Measurements from ENCODE around the gene RGL4.

RGL4 gene

DNA sequence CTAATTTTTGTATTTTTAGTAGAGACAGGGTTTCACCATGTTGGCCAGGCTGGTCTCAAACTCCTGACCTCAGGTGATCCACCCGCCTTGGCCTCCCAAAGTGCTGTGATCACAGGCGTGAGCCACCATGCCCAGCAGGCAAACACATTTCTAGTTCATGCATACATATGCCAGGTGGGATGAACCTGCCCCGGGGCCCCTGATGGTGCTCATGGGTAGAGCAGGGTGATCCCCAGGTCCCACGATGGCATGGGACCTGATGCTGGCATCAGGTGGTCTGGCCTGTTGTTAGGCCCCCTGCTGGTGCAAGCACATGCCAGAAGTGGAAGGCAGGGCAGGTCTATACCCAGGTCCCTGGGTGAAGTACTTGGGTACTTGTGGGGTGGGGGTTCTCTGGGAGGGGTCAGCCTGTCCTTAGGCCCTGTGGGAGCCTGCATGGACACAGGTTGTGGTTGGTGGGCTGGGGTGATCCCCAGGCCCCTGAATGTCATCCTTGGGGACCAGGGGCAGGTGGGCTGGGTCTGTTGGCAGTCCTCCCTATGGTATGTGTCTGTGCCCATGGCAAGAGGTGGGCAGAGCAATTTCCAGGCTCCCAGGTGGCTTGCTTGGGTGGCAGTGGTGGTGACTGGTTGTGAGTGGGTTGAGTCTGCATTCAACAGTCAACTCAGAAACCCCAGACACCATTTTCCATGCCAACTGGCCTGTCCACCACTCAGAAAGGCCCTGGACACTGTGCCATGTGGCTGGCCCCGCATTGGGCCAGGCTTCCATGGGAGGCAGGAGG lies 9.6 kb upstream of the RGL4 start:
- no peak for DNase-seq (ENCODE audit: low spot score)

DNA sequence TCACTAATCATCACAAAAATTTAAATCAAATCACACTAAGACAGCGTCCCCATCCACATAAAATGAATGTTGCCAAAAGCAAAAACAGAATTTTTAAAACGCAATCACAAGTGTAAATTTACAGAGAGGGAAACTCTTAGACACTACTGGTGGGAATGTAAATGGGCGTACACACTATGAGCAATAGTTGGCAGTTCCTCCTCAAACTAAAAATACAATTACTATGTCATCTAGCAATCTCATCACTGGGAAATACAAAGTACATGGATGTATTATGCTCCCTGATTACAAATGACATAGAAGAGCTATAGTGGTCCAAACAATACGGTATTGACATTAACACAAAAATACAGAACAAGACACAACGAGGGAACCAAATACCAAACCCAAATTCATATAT lies 8.7 kb upstream of the RGL4 start:
- no peak for DNase-seq (ENCODE audit: low spot score)

DNA sequence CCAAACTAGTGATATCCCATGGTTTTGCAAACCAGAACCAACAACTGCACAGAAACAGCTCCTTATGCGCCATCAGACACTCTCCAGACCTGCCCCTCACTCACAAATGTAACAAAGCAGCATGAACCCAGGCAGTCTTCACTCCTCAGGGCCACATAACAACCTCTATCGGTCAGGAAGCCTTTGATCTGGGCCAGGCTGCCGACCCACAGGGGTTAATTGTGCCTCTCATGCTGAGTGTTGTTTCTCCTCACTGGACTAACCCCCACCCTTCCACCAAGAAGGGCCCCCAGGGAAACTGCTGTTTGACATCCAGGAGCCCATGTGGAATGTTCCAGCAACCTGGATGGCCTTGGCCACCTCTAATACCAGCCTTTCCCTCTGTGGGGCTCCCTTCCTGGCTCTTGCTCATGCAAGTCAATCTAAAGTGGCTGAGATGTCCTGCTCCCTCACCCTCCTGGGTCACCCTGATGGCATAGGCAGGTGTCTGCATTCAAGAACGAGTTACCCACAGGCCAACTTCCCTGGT lies 7.9 kb upstream of the RGL4 start:
- no peak for DNase-seq (ENCODE audit: low spot score)

DNA sequence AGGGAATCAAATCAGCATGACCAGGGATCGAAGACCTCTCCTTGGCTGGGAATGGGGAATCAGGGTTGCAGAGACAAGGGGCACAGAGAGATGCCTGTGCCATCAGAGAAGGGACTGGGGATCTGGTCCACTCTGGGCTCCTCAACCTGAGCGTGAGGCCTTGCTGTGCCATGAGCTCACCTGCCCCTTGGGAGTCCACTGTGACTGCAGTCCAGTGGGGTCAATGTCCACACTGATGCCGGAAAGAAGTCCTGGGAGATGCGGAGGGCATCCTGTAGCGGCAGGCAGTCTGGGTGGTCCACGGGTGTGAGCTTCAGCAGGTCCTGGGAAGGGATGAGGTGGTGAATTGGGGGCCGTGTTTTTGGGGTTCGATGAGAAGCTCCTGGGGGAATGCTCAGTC lies 7.3 kb upstream of the RGL4 start:
- DNase-seq (ENCODE audit: low spot score): no peak

DNA sequence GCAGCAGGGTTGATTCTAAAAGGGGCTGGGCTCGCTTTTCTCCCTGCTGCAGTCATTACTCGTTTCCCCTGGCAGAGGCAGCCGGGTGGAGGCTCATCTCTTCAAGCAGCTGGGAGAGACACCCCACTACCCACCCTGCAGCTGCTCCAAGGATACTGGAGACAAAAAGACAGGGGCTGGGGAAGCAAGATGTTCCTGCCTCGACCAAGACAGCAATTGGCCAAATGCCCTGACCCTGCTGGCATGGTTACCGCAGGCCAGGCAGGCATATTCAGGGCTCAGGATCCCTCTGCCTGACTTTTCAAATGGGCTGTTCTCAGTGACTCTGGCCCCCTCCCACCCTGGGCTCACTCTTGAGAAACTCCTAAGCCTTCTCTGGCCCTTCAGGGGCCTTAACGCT lies 6.8 kb upstream of the RGL4 start:
- no peak for DNase-seq (ENCODE audit: low spot score)

DNA sequence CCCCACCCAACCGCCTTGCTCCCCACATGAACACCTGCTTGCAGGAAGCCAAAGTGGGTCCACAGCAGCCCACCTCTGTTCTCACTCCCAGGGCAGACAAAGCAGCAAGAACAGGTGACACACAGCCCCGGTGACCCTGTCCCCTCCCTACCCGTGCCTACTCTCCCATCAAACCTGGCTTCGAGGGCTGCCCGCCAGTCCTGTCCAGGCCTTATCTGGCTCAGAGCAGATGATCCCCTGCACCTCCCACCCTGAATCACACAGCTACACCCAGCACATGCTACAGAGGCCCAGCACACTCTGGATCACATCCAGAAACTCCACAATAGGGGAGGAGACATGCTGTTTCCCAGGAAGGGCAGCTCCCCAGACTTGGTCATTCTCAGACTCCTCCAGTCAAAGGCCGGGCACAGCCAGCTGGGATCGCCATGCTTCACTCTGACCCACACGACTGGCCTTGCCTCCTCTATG lies 6.2 kb upstream of the RGL4 start:
- DNase-seq (ENCODE audit: low spot score): no peak

DNA sequence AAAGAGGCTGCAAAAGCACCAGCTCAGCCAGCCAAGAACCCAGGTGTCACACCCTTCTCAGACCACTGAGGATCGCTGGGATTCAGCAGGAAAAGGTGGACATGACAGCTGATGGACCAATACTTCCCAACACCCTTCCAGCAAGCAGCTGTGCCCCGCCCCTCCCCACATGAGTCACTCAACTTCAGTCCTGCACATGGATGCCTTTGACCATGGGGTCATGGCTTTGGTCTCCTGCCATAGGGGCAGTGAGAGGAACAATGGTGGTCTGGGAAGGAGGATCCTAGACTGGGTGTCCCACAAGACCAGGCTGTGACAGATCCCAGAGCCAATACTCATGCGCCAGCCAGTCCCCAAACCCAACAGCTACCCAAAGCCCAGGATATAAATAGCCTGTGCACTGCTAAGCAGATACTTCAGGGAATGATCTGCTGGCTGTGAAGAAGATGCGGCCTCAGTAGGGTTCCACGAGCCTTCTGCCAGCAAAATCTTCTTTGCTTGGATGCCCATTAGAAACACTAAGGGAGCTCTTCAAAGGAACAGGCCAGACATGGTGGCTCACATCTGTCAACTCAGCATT lies 5.5 kb upstream of the RGL4 start:
- no peak for DNase-seq (ENCODE audit: low spot score)

DNA sequence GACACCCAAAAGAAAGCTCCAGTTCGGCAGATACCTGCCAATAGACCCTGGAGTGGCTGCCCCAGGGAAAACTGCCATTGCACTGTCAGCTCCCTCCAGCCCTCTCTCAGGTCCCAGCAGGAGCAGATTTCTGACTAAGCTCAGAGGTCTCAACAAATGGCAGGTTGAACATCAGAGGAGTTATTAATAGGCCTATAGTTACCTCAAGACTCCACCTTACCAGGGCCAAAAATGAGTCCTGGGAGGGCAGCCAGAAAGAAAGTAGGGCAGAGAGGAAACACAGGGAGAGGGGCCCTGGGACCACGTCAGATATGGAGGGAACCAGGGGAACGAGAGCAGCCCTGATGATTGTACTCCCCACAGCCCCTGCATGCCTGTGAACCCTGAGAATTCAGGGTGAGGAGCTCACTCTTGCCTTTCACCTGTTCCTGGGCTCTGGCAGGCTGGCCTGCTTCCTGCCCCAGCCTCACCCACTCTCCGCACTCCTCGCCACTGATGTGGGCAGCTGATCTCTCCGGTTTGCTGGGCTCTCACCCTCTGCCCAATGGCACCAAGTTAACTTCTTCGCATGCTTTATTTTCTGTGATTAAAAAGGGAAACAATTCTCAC lies 4.3 kb upstream of the RGL4 start:
- DNase-seq (ENCODE audit: low spot score): no peak

DNA sequence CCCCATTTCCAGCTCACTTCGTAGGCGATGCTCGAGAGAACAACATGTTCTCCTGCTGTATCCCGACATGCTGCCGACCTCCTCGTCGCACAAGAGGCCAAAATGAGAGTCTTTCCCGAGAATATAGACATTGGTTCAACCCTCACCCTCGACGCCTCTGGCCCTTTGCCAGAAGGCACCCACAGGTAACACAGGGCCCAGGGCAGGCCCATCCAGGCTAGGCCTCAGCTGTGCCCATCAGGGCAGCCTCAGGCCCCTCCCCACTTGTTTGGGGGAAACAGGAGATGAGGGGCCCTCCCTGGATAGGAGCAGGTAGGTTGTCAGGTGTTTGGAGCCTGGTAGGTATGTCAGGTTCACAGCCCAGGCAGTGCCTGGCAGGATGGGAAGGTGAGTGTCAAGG lies 2.7 kb upstream of the RGL4 start:
- DNase-seq (ENCODE audit: low spot score): no peak

DNA sequence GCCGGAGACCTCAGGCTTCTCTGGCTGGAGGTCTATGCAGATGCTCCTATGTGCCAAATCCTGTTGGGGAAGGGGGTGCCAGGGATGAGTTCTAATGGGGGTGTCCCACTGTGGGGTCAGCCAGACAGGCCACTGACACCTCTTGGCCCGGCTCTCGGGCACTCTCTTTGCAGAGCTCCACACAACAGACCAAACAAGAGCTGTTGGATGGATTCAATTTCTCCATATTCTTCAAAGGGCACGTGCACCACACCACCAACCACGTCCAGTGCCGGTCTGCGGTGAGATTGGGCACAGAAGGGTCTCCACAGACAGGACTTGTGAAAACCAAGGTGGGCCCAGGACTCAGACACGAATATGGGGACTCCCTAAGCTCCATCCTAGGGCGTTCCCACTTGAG lies 2.2 kb upstream of the RGL4 start:
- no peak for DNase-seq (ENCODE audit: low spot score)

DNA sequence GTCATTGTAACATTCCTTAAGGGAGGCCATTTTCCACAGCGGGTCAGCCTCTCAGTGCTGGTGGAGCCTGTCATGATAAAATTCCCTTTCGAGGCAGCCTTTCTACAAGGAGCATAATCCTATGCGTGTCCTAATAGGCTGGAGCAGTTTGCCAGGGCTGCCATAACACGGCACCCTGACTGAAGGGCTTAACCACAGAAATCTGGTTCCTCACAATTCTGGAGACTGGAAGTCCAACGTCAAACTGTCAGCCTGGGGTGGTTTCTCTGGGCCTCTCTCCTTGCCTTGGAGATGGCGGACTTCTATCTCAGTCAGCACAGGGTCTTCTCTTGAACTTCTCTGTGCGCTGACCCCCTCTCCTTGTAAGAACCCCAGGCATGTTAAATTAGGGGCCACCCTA lies 1.4 kb upstream of the RGL4 start:
- DNase-seq (ENCODE audit: low spot score): no peak

DNA sequence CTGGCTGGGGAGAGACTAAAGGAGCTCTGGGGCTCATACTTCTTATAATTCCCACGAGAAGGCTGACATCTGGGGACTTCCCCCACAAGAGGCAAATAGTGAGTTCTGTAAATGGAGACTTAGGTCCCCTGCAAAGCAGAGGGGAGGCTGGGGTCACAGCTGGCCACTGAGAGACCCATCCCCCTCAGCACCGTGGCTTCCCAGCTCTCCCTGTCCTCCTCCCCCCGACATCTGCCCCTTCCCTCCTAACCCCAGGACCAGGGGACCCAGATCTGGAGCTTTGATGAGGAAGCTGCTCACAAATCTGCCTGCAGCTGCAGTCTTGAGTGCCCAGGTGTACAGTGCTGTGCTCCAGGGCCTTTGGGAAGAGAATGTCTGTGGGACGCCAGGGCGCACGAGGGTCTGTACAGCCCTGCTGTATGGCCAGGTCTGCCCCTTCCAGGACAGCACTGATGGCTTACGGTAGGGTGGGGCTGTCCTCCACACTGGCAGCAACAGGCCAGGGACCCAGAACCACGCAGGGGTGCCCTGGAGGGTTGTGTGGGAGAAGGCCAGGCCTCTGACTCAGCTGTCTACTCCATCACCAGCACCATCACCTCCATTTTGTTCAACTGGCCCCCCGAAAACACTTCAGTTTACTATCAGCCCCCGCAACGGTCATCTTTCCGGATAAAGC lies 1.1 kb downstream of the RGL4 start:
- no peak for DNase-seq (ENCODE audit: low spot score)

DNA sequence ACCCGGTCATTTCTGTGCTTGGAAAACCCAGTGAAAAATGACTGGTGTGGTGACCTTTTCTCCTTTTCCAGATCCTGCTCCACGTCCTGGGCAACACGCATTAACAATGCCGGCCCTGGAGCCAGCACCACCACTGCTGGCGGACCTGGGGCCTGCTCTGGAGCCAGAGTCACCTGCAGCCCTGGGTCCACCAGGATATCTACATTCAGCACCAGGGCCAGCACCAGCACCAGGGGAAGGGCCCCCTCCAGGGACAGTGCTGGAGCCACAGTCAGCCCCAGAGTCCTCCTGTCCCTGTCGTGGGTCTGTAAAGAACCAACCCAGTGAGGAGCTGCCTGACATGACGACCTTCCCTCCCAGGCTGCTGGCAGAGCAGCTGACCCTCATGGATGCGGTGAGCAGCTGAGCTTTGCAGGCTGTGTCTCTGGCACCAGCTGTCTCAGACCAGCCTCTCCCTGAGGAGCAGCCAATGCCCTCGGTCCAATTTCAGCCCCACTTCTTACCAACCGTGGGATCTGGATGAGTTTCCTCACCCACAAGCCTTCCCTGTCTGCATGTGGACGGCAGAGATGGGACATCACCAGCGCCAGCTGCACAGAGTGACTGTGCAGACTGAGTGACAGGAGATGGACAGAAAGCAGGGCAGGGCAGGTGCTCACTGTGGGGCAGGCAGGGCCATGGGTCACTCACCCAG lies 1.9 kb downstream of the RGL4 start:
- no peak for DNase-seq (ENCODE audit: low spot score)

DNA sequence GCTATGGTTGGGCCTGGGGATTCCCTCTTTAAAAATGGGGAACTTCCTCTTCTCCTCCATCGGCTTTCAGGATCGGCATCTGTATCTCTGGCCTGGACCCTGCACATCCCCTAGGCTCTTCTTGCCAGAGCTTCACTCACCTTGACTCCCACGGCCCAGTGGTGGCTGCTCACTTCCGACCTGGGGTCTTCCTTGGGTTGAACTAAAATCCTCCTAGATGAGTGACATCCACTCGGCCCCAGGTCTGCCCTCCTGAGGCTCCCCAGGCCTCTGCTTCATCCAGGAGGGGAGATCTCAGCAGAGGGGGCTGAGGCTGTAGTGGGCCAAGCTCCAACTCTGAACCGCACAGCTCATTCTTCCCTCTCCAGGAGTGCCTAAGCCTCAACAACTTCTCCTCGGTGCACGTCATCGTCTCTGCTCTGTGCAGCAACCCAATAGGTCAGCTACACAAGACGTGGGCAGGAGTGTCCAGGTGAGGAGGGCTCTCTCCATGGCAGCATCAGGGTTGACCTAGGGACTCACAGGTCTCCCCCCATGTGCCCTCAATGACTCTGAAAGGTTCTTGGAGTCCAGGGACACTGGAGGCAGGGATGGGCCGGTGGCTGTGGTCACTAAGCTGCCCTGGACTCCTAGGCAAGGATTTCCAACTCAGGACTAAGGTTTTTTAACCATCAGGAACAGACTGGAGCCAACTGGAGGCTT lies 3.3 kb downstream of the RGL4 start:
- DNase-seq (ENCODE audit: low spot score): no peak

DNA sequence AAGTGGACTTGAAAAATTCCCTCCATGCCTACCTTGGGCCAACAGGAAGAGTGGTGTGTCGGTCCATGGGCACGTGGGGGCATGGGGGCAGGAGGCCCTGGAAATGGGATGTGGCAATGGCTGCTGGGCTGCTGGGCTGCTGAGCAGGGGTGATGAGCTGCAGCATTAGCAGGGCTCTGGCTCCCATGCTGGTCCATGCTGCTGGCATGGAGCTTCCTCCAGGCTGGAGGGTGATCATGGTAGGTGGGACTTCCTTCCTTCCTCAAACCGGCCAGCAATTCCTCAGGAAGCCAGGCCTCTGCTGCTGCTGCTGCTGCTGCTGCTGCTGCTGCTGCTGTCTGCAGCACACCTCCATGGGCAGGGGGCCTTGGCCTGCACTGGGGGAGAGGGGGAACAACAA lies 4.3 kb downstream of the RGL4 start:
- no peak for DNase-seq (ENCODE audit: low spot score)

DNA sequence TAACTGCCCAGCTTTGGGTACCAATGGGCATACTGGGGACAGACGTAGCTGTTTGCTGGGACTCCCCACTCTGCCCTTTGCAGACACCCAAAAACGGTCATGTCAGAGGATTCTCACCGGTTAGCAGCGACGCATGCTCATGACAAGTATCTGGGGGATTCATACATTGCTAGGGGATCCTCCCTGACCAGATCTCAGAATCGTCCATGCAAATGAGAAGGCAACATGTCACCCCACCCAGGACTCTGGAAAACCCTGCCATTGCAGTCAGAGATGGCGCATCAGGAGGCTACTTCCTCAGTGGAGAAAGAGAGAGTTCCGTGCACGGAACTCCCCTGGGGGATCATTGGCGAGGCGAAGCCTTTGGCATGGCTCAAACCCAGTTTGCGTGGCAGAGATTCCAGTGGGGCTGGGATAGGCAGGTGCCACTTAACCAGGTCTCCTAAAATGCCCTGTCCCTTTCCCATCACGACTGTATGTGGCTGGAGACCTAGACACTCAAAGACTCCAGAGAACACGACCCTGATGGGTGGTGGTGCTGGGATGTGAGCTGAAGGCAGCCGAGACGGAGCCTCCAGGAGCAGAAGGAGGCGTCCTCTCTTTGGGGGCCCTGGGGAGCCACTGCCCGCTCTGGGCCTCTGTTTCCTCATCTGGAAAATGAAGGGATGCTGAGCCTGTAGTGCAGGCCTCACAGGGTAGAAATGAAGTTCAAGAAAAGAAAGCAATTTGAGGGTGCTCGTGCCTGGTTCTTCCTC lies 4.9 kb downstream of the RGL4 start:
- DNase-seq (ENCODE audit: low spot score): no peak

DNA sequence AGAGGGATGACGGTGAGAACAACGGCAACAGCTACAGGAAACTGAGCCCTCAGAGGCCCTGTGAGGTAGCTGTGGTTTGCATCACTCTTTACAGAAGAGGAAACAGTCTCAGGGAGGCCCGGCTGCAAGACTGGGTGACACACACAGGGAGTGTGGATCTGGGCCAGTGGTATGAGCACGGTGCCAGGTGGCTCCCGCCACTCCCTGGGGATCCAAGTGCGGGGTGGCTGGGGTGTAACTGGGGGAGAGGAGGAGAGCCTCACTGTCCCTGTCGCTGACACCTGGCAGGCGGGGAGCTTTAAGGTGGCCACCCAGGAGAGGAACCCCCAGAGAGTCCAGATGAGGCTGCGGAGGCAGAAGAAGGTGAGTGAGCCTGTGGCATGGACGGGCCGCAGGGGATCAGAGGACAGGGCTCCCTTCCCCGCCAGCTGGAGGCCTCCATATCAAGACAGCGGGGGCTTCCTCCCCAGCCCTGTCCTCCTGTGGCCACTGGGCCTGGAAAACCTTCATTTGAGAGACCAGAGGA lies 5.6 kb downstream of the RGL4 start:
- DNase-seq (ENCODE audit: low spot score): no peak

DNA sequence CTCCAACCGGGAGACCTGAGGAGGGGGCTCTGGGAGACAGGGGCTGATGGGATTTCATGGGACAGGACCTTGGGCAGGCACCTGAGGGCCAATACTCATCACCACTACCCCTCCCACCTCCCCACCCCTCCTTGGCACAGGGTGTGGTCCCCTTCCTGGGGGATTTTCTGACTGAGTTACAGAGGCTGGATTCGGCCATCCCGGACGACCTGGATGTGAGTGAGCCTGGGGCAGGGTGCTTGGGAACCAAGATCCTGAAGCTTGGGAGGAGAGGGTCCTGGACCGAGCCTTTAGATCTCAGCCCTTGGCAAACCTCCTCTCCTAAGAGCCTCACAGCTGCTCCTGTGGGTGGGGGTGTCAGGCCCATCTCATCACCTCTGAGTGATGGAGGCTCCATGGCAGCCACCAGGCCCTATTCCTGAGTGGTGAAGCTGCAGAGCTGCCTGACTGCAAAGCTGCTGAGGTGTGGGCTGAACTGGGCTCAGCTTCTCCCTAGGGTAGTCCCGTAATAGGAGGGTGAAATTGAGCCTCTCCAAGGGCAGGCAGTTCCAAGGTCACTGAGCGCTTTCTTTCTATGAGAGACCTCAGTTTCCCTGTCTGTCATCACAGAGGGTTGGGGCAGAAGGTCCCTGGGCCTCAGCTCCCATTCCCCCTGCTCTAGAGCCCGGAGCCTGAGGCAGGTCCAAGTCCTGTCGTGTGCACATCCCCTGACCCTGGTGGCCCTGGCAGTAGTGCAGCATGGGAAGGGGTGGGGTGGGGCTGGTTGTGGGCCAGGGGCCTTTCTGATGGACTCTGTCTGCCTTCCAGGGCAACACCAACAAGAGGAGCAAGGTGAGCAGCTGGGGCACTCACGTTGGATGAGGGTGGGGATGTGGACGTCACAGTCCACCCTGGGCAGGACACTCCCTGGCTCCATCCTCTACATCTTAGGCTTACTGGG lies 6.5 kb downstream of the RGL4 start:
- no peak for DNase-seq (ENCODE audit: low spot score)

DNA sequence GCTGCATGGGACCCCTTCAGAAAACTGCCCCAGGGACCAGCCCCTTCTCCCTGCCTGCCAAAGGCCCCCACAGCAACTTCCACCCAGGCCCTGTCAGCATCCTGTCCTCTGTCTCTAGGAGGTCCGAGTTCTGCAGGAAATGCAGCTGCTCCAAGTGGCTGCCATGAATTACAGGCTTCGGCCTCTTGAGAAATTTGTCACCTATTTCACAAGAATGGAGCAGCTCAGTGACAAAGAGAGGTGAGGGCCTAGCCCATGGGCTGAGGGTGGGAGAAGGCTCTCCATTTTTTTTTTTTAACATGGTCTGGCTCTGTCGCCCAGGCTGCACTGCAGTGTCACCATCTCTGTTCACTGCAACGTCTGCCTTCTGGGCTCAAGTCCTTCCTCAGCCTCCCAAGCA lies 7.3 kb downstream of the RGL4 start:
- no peak for DNase-seq (ENCODE audit: low spot score)

Data from globus pallidus (tissue), 1 donor.